Fibroblast of the aortic adventitia (primary cell): Measurements from ENCODE around the gene UBR1. TPM values are rescaled to one million over a fixed set of nuclear protein-coding genes. Genes with fewer than 3 reads are reported as not detected.
"Not testable (repeated sequence)": the region's sequence is repeated elsewhere in the genome, so short reads cannot be mapped to it uniquely, and the experiment has no call there.

Experiments used
- DNase-seq: peaks from one replicate; pipeline ENCODE4 v3.0.0-alpha.2; 2010; ENCODE audit warnings: low read depth
- H3K4me3 ChIP-seq: 2 replicates; pipeline ENCODE4 v1.5.1; 2011; ENCODE audit warnings: low read depth, mild to moderate bottlenecking, control low read depth, low read length, moderate library complexity
- CTCF ChIP-seq: IDR thresholded peaks from 2 replicates; pipeline ENCODE4 v1.5.1; 2011; ENCODE audit warnings: mild to moderate bottlenecking, low read length, control low read depth, inconsistent platforms; ENCODE audit not compliant: insufficient read depth
- total RNA-seq: library from RNA; depleted of rRNA; stranded (reverse); fragments of >200 nt; gene quantifications from 2 replicates; pipeline ENCODE4 v1.2.3, GENCODE V29; 2012; ENCODE audit warnings: low replicate concordance

The UBR1 gene
- total RNA-seq, 1 donor = 38.1 TPM

GRCh38 chr15:42999201-42999779 lies 106.5 kb downstream of the UBR1 start:
- DNase-seq = no peak
- H3K4me3 ChIP-seq = no peak overlapping the region
- no peak for TF ChIP-seq CTCF

GRCh38 chr15:42996871-42997270 lies 109.0 kb downstream of the UBR1 start:
- no peak for TF ChIP-seq CTCF
- no peak for DNase-seq

GRCh38 chr15:42994546-42994945 lies 111.3 kb downstream of the UBR1 start:
- no peak for TF ChIP-seq CTCF
- H3K4me3 ChIP-seq = no peak overlapping the region
- DNase-seq = peak; percentile 46

More at GRCh38 chr15:42996871-42997270, 109.0 kb downstream of the UBR1 start:
- H3K4me3 ChIP-seq = no peak overlapping the region

- no peak overlapping the region for H3K4me3 ChIP-seq
- DNase-seq = no peak
- no peak for TF ChIP-seq CTCF
These were observed 113.2 kb downstream of the UBR1 start for GRCh38 chr15:42992626-42993025.

- no peak overlapping the region for H3K4me3 ChIP-seq
- no peak for DNase-seq
- no peak for TF ChIP-seq CTCF
These were observed 119.0 kb downstream of the UBR1 start for GRCh38 chr15:42986693-42987342.

GRCh38 chr15:42984493-42985034 lies 121.3 kb downstream of the UBR1 start:
- no peak overlapping the region for H3K4me3 ChIP-seq
- peak; percentile 23 for TF ChIP-seq CTCF
- DNase-seq = no peak

- not testable (repeated sequence) for DNase-seq, H3K4me3 ChIP-seq
These were observed 126.7 kb downstream of the UBR1 start for GRCh38 chr15:42979113-42979512.
